Activated CD8-positive, alpha-beta memory T cell treated with anti-CD3 and anti-CD28 coated beads for 24 hours (primary cell): Measurements from ENCODE around the gene NUP210.
"Not testable (repeated sequence)": the region's sequence is repeated elsewhere in the genome, so short reads cannot be mapped to it uniquely, and the experiment has no call there.

Source experiments
- DNase-seq: peaks from one replicate; pipeline ENCODE4 v3.0.0-alpha.2; 2020

The NUP210 gene

GRCh38 chr3:13405614-13406013, 14.5 kb downstream of the NUP210 start:
- no peak for DNase-seq

- no peak for DNase-seq
These were observed 15.3 kb downstream of the NUP210 start for GRCh38 chr3:13404626-13405452.

- DNase-seq: no peak
These were observed 16.3 kb downstream of the NUP210 start for GRCh38 chr3:13403847-13404246.

- no peak for DNase-seq
These were observed 16.8 kb downstream of the NUP210 start for GRCh38 chr3:13403213-13403819.

GRCh38 chr3:13401149-13401548, 19.0 kb downstream of the NUP210 start:
- DNase-seq: no peak

GRCh38 chr3:13400114-13400673, 19.9 kb downstream of the NUP210 start:
- no peak for DNase-seq

GRCh38 chr3:13399603-13400002, 20.5 kb downstream of the NUP210 start:
- no peak for DNase-seq

- no peak for DNase-seq
These were observed 22.8 kb downstream of the NUP210 start for GRCh38 chr3:13397316-13397715.

- no peak for DNase-seq
These were observed 25.8 kb downstream of the NUP210 start for GRCh38 chr3:13394363-13394762.

GRCh38 chr3:13393427-13394360, 26.4 kb downstream of the NUP210 start:
- DNase-seq: no peak

GRCh38 chr3:13391308-13391707, 28.8 kb downstream of the NUP210 start:
- DNase-seq: no peak

- no peak for DNase-seq
These were observed 30.7 kb downstream of the NUP210 start for GRCh38 chr3:13389378-13389777.

GRCh38 chr3:13388816-13389215, 31.3 kb downstream of the NUP210 start:
- DNase-seq: no peak

- DNase-seq: no peak
These were observed 34.7 kb downstream of the NUP210 start for GRCh38 chr3:13385373-13385965.

GRCh38 chr3:13380971-13381370, 39.2 kb downstream of the NUP210 start:
- DNase-seq: no peak

GRCh38 chr3:13379201-13379830, 40.8 kb downstream of the NUP210 start:
- no peak for DNase-seq

- DNase-seq: no peak
These were observed 42.0 kb downstream of the NUP210 start for GRCh38 chr3:13378155-13378554.

- DNase-seq: not testable (repeated sequence)
These were observed 42.4 kb downstream of the NUP210 start for GRCh38 chr3:13377741-13378140.

- no peak for DNase-seq
These were observed 43.1 kb downstream of the NUP210 start for GRCh38 chr3:13377021-13377420.

GRCh38 chr3:13376091-13376490, 44.0 kb downstream of the NUP210 start:
- no peak for DNase-seq

GRCh38 chr3:13375464-13375863, 44.7 kb downstream of the NUP210 start:
- no peak for DNase-seq

- no peak for DNase-seq
These were observed 46.0 kb downstream of the NUP210 start for GRCh38 chr3:13373975-13374586.
